AG04450 (cell line): Measurements from ENCODE around the gene AGAP3. TPM values are rescaled to one million over a fixed set of nuclear protein-coding genes. Genes with fewer than 3 reads are reported as not detected.

Source experiments
- CTCF ChIA-PET: fragments of 300-600, 350-600 bp; formaldehyde crosslinking; extraction: SDS; loops from one replicate; lab custom pipeline; 2022; ENCODE audit warnings: antibody characterized with exemption, inconsistent platforms; lab: Charles Lee
- POLR2A ChIA-PET: fragments of 350-600 bp; formaldehyde crosslinking; extraction: SDS; loops from one replicate; lab custom pipeline; 2021; ENCODE audit warnings: antibody characterized with exemption, inconsistent platforms; lab: Yijun Ruan, JAX
- DNase-seq: peaks from one replicate; pipeline ENCODE4 v3.0.0-alpha.2; 2011; ENCODE audit warnings: low read depth, low spot score
- H3K27ac ChIP-seq: one replicate; pipeline ENCODE4 v1.5.1; 2012; ENCODE audit warnings: low read depth, low read length, control low read depth
- H3K27me3 ChIP-seq: one replicate; pipeline ENCODE4 v1.6.0; 2012; ENCODE audit warnings: low read length; ENCODE audit not compliant: control insufficient read depth, insufficient read depth
- H3K4me3 ChIP-seq: 2 replicates; pipeline ENCODE4 v1.5.1; 2011; ENCODE audit warnings: mild to moderate bottlenecking, low read depth, low read length, control low read depth
- H3K9me3 ChIP-seq: 2 replicates; pipeline ENCODE4 v1.5.1; 2012; ENCODE audit warnings: low read length; ENCODE audit not compliant: control insufficient read depth, insufficient read depth
- polyA plus RNA-seq: library from polyadenylated mRNA; depleted of rRNA; stranded (reverse); fragments of >200 nt; gene quantifications from 2 replicates; pipeline ENCODE4 v1.2.3, GENCODE V29; 2011
- TF ChIP-seq, protein P1 (sequence below): IDR thresholded peaks from 2 replicates; pipeline ENCODE4 v1.5.1; 2011; ENCODE audit warnings: low read depth, low read length, control low read depth, inconsistent platforms

The AGAP3 gene
- polyA plus RNA-seq, 1 experiment, result 44.6 TPM

DNA sequence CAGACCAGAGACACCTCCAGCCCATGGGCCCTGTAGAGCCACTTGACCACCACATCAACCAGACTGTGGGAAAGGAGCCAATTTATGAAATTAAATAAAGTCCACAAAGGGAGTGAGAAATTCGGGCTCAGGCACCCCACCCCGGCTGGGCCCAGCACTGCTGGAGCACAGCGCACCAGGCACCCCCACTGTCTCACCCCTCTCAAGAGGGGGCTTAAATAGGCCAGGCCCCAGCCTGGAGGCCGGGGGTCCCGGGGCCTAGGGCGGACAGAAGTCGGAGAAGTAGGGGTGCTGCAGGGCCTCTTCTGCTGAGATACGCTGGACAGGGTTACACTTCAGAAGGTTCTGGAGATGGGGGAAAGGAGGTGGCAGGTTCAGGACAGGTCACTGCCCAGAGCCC lies 32.5 kb upstream of the AGAP3 start:
- Histone ChIP-seq H3K9me3 (no peaks in the 10 kb centered on the region; the same call in 1 of the 2 replicates), H3K27me3 (peaks cover 5% of the 10 kb centered on the region), H3K4me3 (no peak overlapping the region), H3K27ac (no peak overlapping the region)
- no peak for DNase-seq
- CTCF ChIA-PET, result interaction anchor here (1.1 kb wide), 1 partner anchor 36 kb away, joined by 4 read pairs; no protein-coding TSS in a partner anchor
- POLR2A ChIA-PET, result no interaction called here
- TF ChIP-seq, protein P1, sequence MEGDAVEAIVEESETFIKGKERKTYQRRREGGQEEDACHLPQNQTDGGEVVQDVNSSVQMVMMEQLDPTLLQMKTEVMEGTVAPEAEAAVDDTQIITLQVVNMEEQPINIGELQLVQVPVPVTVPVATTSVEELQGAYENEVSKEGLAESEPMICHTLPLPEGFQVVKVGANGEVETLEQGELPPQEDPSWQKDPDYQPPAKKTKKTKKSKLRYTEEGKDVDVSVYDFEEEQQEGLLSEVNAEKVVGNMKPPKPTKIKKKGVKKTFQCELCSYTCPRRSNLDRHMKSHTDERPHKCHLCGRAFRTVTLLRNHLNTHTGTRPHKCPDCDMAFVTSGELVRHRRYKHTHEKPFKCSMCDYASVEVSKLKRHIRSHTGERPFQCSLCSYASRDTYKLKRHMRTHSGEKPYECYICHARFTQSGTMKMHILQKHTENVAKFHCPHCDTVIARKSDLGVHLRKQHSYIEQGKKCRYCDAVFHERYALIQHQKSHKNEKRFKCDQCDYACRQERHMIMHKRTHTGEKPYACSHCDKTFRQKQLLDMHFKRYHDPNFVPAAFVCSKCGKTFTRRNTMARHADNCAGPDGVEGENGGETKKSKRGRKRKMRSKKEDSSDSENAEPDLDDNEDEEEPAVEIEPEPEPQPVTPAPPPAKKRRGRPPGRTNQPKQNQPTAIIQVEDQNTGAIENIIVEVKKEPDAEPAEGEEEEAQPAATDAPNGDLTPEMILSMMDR, result no peak

DNA sequence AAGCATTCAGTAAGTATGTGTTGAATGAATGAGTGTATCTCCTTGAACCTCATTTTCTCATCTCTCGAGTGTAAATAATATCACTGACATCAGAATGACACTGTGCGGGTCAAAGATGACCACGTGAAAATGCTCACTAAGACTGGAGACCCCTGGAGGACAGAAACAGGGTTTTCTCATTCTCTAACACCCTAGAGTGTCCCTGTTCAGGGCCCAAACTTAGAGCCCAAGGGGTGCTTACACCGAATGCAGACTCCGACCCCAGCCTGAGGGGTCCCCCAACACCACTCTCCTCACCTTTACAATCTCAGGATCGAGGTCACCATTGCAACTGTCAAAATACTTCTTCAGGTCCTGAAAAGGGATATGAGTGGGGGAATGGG lies 30.0 kb upstream of the AGAP3 start:
- H3K9me3 ChIP-seq, result no peaks in the 10 kb centered on the region; the same call in 1 of the 2 replicates
- ChIA-PET CTCF (interaction anchor here (1.0 kb wide), 1 partner anchor 158 kb away, joined by 3 read pairs; no protein-coding TSS in a partner anchor), POLR2A (interaction anchor here (0.6 kb wide), 1 partner anchor 12 kb away, joined by 3 read pairs; no protein-coding TSS in a partner anchor)
- no peaks in the 10 kb centered on the region for H3K27me3 ChIP-seq
- DNase-seq, result no peak
- no peak overlapping the region for H3K27ac ChIP-seq
- TF ChIP-seq, protein P1, result 0 out of 2 replicates have a peak, but pooled peaks have one; percentile 5
- no peak overlapping the region for H3K4me3 ChIP-seq

DNA sequence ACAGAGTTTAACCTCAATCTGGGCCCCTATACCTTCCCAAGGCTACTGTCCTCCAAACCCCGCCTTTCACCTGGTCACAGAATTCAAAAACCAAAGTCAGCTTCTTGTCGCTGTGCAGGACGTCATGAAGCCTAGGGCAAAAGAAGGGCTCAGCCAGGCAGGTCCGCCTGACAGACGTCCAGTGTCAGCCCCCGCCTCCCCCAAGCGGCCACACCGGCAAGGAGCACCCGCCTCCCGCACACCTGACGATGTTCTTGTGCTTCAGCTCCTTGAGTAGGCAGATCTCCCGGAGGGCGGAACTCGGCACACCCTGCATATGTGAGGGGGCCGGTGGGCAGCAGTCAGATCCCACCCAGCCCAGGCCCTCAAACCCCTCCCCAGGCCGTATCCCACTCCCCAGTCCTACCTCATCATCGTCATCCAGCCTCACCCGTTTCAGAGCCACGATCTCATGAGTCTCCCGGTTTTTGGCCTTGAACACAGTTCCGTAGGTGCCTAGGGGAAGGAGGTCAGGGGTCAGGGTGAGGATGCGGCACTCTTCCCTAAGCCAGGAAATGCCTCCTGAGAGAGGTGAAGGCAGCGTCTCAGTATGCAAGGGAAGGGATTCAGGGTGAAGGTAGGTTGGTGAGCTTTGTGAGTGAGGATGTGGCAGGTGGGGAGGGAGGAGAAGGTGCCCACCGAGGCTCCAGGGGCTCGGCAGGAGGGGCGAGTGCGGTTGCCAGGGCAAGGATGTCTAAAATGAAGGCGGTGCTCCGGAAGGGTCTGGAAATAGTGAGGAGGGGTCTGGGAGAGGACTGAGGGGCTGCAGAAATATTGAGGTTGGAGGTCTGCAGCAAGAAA lies 29.4 kb upstream of the AGAP3 start:
- H3K9me3 ChIP-seq, result no peaks in the 10 kb centered on the region; the same call in 1 of the 2 replicates
- TF ChIP-seq, protein P1, result no peak
- ChIA-PET POLR2A (interaction anchor here (0.6 to 2.2 kb wide), 3 partner anchors 9 to 24 kb away, joined by 3 to 8 read pairs (median 3); partner anchors contain the start of gene FASTK), CTCF (interaction anchor here (1.0 to 1.4 kb wide), 3 partner anchors 38 to 158 kb away, joined by 3 read pairs; no protein-coding TSS in a partner anchor)
- DNase-seq, result no peak
- H3K4me3 ChIP-seq, result peak overlapping the region; percentile 66
- peak overlapping the region; percentile 21 for H3K27ac ChIP-seq
- no peaks in the 10 kb centered on the region for H3K27me3 ChIP-seq

DNA sequence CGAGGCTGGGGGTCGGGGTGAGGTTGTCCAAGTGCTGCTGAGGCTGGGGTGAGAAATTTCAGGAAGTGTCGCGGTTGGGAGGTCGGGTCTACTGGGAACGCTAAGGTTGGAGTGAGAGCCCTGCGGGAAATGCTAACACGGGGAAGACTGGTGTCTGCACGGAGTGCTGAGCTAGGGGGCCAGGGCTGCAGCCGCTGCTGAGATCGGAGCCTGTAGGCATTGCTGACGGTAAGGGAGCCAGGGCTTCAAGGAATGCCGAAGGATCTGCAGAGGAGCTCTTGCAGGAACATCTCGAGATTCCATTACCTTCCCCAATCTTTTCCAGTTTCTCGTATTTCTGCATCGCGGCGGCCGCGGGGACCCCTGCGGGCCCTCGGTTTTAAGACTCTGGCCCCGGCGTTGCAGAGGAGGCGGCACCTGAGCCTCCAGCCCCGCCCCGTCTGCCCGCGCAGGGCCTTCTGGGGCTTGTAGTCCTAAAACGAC lies 28.7 kb upstream of the AGAP3 start, which contains the start of gene CDK5:
Gene CDK5, minus strand, starts transcription at position 392 of the 483 bp plus-strand sequence. Its CDS starts 49 bp downstream, at position 343.
- peak within 1 kb of the TSS; percentile 98 for H3K27ac ChIP-seq
- DNase-seq, result no peak
- no peaks in the 10 kb centered on the region; the same call in 1 of the 2 replicates for H3K9me3 ChIP-seq
- no peaks in the 10 kb centered on the region for H3K27me3 ChIP-seq
- peak within 1 kb of the TSS; percentile 66 for H3K4me3 ChIP-seq
- TF ChIP-seq, protein P1, result no peak
- POLR2A ChIA-PET, result interaction anchor here (1.0 to 2.2 kb wide), 2 partner anchors 10 to 23 kb away, joined by 3 to 8 read pairs; partner anchors contain the start of gene FASTK
- CTCF ChIA-PET, result interaction anchor here (1.2 to 1.4 kb wide), 2 partner anchors 39 to 53 kb away, joined by 3 read pairs; no protein-coding TSS in a partner anchor
